GM11168 (cell line): ENCODE data around the gene ERICH6.
"Not testable (repeated sequence)": the region's sequence is repeated elsewhere in the genome, so short reads cannot be mapped to it uniquely, and the experiment has no call there.

Source experiments
- in situ Hi-C: fragments of 300-500 bp; cut with MboI; formaldehyde crosslinking; loops from one replicate; pipeline ENCODE4 v1.12.0; 2022; ENCODE audit warnings: low sequenced_read_pairs; ENCODE audit not compliant: unreplicated experiment

The ERICH6 gene

DNA sequence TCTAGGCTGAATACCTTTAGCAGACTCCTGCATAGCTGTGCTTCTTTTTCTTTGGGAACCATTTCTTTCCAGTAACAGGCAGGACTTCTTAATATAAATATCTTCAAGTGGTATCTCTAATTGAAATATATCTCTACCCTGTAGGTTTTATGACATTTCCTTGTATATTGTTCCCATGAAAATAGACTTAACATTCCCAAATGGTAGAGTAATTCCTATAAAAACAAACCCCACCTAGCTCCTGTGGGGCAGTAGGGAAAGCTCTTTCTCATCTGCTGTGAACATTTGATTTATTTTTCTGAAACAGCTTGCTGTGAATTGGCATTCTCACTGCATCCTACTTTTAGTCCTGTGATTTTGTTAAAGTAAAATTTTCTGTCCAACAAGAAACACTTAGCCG is 79.8 kb downstream of the ERICH6 start:
- in situ Hi-C loops, result no loop called here

DNA sequence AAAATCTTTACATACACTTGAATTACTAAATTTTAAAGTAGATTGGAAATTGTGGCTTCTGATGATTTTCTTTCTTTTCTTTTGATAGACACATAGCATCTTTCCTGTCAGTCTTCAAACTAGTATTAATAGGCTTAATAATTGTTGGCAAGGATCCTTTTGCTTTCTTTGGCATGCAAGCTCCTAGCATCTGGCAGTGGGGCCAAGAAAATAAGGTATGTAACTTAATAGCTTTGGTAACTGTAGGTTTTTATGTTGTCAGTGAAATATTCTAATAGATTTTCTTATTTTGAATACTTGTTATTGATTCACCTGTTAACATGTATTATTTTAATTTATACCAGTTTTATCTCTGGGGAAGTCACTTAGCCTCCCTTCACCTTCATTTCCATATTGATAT is 80.8 kb downstream of the ERICH6 start:
- in situ Hi-C loops, result not testable (repeated sequence)

DNA sequence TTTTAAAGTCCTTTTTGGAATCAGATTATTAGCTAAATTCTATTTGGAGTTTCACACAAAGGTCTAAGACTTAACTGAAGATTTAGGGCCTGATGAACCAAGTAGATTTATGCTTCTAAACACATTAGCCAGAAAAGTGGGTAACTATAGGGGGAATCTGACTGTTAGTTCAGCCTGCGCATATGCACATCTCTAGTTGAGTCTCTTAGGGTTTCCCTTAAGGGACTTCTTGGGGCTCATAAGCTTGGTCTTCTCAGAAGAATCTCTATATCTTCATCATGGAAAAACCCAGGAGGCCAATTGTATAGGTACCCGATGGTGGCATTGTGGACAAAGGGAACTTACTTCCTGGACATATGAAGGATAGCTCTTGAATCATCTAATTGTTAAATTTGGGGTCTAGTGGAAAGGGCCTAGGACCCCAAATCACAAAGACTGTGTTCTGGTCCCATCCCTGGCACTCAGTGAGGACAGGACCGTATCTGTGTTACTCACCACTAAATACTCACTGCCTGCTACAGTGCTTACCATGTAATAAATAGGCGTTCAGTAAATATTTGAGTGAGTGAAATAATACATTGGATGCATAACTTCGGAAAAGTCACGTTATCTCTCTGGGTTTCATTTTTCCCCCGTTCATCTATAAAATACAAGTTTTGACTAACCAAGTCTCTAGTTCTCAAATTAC is 83.6 kb downstream of the ERICH6 start:
- in situ Hi-C loops, result no loop called here

DNA sequence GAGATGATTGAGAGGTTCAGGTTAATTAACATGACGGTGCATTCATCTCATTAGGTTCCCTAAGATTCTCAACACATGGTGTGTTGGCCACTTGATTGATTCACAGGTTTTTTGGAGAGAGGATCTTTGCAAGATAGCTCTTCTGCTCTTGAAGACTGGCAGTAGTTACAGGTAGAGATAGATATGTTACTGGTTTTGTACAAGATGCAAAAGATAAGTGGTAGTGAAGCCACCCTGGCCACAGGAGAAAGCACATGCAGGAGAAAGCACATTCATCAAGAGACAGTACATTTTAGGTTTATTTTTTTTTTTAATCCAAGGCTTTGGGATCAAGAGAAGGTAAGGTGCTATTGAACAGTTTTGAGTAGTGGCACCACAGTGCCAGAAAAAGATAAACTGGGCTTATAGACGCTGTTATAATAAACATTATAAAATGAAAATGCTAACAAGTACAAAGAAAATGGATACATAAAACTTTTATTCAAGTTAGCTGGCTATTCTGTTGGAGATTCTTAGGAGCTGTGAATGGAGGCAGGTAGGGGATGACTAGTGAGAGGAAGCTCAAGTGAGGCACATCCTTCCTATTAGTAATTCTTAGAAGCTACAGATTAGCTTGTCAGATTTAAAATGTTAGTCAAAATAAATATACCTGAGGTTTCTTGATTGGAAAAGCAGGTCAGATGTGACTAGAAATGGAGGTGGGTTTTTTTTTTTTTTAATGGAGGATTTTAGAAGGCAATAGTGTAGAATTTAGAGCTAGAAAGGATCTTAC is 89.8 kb downstream of the ERICH6 start:
- in situ Hi-C loops, result no loop called here

DNA sequence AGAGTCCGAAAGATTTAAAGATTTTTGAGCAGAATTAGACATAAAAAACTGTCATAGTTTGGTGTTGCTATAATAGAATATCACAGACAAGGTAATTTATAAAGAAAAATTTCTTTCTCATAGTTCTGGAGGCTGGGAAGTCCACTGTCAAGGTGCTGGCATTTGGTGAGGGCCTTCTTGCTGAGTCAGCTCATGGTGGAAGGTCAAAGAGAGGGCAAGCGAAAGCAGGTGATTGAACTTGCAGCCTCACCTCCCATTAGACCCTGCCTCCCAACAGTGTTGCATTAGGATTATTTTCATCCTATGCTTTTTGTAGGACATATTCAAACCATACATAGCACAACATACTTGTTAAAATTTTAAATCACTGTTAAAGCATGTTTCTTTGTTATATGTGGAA is 90.7 kb downstream of the ERICH6 start:
- in situ Hi-C loops, result no loop called here

DNA sequence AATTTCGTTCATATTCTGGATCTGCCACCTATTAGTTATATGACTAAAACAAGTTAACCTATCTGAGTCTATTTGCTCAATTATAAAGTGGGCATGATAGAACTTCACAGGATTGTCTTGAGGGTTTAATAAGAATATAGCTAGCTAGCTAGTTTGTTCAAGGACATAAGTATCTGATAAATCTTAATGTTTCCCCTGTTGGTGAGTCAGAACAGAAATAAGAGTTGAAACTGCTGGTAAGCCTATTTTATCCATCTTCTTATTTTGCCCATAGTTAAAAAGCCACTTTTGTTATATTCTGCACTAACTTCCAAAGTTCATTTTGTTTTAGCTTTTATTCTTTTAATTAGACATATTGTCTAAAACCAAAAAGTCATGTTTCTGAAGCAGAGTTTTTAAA is 91.2 kb downstream of the ERICH6 start:
- in situ Hi-C loops, result no loop called here

DNA sequence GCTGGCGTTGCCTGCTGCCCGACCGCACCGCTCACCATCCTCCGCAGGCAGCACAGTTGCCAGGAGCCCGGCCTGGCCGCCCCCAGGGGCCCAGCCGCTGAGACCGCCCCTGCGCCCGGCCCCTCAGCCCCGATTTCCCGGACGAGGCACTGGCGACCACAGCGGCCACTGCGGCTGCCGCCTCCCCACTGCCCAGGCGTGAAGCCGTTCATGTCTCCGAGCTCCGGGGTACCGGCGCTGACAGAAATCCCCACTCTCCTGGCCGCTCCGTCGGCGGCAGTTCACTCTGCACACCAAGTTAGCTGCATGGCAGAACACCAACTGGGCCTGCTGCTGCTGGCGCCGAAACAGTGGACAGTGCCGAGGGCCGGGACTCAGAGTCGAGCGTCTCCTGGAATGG is 92.1 kb downstream of the ERICH6 start:
- in situ Hi-C loops, result no loop called here

DNA sequence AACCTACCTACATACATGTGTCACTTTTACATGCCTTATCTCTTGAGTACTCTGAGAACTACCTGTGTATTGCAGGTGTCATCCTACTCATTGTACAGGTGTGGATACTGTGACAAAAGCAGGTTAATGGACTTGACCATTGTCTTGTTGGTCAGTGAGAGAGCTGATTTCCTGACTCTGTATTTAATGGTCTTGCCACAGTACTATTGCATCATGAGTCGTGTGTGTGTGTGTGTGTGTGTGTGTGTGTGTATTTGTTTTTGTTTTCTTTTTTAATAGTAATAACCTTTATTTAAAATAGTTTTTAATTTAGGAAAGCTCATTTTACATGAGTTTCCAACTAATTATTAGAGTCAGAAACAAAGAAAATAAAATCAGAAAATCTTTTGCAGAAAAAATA is 92.9 kb downstream of the ERICH6 start:
- in situ Hi-C loops, result no loop called here

DNA sequence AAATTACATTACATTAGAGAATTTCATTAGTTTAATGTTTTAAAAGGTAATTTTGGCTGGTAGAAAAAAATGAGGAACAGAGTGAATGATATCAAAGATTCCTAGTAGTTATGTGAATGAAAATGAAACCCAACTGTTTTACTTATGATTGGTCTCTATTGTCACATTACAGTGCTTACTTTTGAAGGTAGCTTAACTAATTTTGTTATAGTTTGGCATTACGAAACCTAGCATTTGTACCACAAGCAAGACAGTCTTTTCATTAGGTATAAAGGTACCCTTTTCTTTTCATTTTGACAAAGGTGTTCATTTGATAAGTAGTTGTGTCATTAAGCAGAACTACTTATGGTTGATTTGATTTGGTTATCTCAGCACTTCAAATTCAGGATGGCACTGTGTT is 93.7 kb downstream of the ERICH6 start:
- in situ Hi-C loops, result no loop called here
